GM18519 (cell line): Measurements from ENCODE around the gene RNASET2.
A peak's percentile ranks its signal among the peaks of the same experiment; 100 is the strongest.
"Not testable (repeated sequence)": the region's sequence is repeated elsewhere in the genome, so short reads cannot be mapped to it uniquely, and the experiment has no call there.

Source experiments
- ATAC-seq: cut with Tn5 transposase; IDR thresholded peaks from one replicate; pipeline ENCODE4 v1.9.1; 2021; ENCODE audit warnings: mild to moderate bottlenecking, moderate library complexity; ENCODE audit not compliant: unreplicated experiment, low FRiP score

The RNASET2 gene

DNA sequence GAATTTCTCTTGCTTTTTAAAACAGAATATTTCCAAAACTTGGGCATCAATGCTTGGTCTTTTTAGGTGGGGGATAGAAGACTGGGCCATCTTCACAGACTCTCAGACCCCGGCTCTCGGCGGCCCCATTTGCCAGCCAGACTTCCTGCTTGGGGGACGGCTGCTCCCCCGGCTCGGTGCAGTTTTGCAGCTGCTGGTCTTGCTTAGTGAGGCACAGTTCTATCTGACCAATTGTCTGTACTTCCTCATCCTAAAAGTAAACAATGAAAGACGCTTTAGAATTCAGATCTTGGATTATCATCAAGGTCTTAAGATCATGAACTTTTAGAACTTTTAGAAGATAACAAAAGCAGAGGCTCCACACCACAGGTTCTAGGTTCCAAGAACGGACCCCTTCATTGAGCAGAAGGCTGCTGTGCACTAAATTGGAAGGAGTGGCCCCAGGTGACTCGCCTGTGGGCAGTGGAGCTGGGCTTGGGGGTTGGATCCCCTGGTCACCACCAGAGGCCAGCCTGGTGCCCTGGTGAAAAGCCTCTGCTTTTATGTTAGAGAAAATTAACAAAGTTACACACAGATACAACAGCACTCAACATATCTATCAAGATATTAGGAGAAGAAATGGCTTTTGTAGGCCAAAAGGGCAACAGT, 26.7 kb downstream of the RNASET2 start:
- no peak for ATAC-seq

DNA sequence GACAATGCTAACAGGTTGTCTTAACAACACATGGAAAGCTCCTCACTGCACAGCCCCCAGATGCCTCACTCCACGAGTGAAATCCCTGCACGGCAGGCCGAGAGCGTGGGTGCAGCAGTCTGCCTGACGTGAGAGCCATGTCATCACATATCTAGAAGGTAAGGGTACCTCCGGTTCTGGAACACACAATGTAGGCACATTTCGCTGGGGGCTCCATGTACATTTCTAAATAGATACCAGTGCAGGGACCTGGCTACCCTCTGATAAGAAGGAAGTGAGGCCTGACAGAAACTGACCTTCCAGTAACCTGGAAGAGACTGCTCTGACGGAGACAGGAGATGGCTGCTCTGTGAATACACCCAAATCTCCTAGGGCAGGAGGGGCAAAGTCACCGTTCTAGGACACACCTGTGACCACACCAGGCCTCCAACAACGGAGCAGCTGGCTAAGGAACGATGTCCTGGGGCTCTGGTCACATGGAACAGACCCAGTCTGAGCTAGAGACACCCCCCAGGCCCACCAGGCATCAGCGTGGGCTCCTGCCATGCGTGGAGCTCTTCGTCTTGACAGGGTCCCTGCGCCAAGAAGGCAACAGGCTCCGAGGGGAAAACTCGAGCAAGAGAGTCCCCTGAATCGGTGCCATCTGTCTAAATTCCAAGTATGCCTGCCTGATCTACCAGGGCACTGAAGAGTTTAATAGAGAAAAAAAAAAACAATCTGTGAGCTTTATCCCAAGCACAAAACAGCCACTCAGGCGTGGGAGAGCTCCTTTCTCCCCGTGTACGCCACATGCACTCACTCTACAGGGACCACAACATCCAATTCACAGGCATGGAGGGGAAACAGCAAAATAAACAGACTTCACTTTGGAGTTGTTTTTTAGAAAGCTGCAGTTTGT, 27.5 kb downstream of the RNASET2 start:
- ATAC-seq, result no peak

DNA sequence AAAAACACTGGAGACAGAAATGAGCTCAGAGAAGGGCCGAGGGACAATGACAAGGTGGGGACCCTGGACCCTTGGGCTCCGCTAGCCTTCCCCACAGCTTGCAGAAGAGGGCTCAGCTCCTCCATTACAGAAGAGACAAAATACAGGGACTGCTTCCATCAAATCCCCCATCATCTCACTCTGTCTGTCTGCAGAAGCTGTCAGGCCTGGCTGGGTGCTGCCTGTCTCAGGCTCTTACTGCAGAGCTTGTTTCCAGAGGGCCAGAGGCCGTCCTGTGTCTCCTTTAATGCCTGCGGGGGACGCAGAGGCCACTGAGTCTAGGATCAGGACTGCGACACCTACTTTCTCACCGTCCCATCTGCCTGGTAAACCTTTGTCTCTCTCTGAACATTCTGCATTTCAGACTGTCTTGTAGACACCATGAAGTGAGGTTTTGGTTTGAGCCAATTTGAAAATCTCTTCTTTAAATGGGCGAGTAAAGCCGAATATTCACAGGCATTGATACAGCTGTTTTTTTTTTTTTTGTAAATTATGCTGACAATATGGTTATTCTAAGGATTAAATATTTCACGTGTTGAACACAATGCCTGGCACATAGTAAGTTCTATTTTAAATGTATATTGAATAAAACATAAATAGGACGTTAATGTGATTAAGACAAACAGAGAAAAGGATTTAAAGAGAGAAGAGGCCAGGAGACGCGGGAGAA, 28.3 kb downstream of the RNASET2 start:
- ATAC-seq, result no peak

DNA sequence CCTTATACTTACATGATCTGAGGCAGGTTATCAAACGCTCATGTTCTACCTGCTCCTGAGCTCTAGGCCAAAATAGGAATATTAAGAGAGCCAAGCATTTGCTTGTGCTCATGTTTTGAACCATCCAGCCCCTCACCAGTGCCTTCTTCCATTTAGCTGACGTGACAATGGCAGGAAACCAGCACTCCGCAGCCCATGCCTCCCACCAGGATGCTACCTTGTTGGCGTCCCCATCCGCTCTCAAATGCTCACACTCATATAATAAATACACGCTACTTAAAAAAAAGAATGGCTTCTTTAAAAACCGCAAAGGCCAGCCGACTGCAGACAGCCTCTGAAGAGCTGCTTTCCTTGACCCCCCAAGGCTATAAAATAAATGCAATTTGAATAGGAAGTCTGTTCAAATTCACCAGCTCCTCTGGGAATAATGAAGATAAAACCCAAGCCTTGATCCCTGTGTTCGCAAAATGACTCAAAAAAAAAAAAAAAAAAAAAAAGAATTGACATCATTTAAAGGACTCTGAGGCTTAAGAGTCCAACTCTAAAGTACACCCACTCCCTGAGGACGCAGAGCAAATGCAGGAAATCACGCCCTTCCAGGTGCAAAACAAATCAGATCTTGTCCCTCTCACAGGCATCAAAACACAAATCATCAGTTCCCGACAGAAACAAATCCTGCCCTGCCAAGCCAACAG, 29.0 kb downstream of the RNASET2 start:
- ATAC-seq, result no peak

DNA sequence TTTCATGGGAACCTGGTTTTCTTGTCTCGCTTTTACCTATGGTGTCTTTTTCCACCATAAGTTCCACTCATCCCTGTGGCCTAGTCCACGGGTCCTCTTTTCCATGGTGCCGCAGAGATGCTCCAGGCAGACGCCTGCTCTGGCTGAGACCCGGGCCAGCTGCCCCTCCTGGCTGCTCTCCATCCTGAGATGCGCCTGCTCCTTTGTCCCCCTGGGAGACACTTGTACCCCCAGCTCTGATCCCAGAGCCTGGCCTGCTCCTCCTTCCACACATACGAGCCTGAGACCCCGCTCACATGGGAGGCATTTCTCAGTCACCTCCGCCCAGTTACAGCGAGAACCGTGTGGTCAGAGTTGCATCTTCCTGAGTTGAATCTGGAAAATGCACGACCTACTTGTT, 29.6 kb downstream of the RNASET2 start:
- ATAC-seq, result no peak

DNA sequence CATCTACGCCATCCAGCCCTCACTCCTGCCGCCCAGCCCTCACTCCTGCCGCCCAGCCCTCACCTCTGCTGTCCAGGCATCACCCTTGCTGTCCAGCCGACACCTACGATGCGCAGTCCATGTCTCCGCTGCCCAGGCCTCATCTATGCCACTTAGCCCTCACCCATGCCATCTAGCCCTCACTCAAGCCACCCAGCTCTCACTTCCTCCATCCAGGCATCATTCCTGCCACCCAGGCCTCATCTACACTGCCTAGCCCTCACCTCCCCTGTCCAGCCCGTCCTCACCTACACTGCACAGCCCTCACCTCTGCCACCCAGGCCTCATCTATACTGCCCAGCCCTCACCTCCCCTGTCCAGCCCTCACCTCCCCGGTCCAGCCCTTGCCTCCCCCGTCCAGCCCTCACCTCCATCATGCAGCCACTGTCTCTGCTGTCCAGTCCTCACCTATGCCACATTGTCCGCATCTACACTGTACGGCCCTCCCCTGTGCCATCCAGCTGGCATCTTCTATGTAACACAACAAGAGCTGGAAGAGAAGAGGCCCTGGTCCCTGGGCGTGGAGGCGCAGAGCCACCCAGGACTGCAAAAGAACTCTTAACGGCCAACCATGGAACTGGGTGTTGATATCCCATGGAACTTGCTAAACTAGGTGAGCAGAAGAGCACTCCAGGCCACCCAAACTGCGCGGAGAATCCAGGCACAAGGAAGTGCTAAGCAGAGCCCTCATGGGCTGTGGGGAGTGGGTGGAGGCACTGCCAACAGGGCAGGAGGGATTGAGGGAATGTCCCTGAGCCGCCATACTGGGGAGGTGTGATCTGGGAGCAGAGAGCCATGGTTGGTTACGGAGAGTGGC, 31.0 kb downstream of the RNASET2 start:
- ATAC-seq, result no peak

DNA sequence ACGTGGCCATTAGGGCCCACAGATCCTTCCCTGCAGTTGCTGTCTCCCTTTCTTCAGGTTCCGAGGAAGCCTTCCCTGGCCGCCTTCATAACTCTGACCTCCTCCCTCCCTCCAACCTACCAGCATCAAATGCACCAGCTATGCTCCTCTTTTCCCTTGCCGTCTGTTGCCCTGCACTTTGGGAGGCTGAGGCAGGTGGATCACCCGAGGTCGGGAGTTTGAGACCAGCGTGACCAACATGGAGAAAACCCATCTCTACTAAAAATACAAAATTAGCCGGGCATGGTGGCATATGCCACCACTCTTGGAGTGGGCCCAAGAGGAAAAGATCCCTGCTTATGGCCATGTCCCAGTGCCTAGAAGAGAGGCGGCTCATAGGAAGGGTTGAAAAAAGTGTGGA, 31.8 kb downstream of the RNASET2 start:
- no peak for ATAC-seq

DNA sequence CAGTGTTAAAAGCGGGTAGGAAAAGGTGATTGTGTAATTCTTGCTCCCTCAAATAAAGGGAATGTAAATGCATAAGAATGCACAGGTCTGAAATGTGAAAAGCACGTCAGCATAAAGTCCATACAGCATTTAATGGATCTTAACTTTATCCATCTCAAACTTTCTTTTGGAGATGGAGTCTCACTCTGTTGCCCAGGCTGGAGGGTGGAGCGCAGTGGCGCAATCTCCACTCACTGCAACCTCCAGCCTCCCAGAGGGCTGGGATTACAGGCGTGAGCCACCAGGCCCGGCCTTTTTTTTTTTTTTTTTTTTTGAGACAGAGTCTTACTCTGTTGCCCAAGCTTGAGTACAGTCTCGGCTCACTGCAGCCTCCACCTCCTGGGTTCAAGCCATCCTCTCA, 33.4 kb downstream of the RNASET2 start:
- no peak for ATAC-seq

DNA sequence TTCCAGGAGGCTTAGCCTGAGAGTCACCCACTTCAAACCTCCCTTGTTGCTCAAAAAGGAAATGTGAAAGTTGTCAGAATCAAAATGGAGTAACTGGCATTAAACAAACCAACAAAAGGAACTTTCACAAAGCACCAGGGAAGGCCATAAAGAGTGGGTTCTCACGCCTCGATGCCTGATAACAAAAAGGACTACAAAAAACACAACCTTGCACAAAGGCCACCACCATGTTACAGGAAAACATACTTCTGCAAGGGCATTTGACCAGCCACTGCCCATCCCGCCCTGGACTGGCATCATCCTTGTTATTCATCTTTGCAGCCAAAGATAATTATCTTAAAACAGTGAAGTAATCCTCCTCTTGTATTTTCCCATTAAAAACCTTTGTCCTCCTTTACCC, 34.8 kb downstream of the RNASET2 start:
- no peak for ATAC-seq

DNA sequence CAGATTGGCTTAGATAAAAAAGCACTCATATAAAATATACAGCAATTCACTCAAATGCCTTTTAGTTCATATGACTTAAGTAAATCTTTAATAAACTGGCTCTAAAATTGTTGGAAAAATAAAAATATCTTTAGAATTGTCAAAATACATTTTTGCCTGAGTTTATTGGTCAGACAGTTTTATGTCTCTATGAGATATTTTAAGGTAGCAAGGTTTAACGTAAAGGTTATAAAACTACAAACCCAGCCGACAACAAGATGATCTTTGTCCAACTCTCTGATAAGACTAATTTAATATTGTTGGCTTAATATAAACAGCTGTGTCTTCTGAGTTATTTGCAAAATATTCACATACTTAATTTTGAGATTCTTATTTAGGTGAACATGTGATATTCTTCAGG, 39.5 kb downstream of the RNASET2 start:
- no peak for ATAC-seq

DNA sequence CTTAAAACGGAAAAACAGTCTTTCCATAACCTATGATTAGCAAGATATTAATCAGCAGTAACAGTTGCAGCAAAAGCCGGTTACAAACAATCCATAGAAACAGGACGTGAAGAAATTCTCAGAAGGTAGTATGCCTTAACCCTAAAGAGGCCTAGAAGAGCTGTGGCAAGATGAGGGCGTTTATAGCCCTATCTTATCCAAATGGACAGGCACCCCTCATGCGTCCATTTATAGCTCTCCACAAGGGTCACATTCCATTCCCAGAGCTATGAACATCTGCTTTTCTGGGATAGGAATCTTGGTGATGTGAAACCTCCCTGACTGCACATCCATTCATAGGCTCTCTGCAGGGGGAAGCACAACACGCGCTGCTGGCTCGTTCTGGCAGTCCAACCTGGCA, 40.9 kb downstream of the RNASET2 start:
- ATAC-seq, result not testable (repeated sequence)

DNA sequence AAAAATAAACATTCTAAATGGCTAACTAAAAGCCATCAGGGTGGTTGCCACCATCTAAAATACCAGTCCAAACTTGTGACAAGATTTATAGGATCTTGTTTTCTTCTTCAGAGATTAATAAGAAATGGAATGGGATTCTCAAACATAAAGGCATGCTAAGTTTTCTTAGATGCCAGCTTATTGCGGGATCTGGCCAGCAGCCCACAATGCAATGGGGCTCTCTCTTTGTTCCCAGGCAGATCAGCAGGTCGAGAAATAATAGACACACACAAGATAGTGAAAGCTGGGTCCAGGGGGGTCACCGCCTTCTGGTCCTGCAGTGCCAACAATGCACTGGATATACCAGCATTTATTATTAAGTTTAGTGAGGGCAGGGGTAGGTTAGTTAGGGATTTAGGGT, 41.4 kb downstream of the RNASET2 start:
- ATAC-seq, result not testable (repeated sequence)

DNA sequence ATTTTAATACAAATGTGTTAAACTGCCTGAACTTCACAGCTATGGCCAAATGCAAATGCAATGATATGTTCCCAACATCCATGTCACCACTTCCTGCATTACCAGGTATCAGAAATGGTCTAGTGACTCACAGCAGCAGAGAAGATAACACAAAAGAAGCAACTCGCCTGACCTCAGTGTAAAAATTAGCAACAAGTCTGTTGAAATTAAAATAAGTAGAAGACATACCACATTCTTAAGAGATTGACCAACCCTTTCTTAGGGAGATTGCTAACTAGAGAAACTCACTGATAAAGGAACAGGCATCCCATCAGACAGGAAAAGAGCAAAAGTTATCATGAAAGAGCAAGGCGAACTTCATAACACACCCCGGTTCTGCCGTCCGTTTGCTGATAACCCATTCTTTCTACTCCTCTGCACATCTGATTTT, 45.1 kb downstream of the RNASET2 start:
- ATAC-seq, result no peak

DNA sequence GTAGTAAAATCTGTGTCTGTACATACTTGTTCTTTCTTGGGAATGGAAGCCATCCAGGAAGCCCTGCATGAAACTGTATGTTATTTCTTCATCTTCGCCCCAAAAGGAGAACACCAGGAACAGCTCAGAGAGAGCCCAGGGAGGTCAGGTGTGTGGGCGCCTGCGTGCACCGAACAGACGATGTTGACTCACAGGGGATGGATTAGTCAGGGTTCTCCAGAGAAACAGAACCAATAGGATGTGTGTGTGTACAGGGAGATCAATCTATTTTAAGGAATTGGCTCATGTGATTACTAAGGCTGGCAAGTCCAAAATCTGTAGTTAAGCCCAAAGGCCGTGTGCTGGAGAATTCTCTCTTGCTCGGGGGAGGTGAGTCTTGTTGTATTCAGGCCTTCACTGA, 45.7 kb downstream of the RNASET2 start:
- no peak for ATAC-seq

DNA sequence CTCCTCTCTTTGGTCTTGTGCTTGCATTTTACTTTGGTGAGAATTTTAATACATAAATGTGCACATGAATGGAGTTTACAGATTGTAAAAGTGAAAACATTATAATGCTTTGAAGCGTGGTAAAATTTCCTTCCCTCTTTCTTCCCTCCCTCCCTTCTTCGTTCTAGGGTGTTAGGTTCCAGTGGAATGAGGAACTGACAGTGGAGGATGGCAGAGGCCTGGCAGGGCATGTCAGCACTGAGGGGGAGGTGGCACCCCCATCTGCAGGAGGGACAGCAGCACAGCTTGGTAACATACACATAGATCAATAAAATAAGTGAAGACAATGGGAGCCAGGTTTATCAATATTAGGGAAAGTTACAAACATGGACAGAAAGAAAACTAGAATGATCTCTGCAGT, 47.5 kb downstream of the RNASET2 start:
- no peak for ATAC-seq

DNA sequence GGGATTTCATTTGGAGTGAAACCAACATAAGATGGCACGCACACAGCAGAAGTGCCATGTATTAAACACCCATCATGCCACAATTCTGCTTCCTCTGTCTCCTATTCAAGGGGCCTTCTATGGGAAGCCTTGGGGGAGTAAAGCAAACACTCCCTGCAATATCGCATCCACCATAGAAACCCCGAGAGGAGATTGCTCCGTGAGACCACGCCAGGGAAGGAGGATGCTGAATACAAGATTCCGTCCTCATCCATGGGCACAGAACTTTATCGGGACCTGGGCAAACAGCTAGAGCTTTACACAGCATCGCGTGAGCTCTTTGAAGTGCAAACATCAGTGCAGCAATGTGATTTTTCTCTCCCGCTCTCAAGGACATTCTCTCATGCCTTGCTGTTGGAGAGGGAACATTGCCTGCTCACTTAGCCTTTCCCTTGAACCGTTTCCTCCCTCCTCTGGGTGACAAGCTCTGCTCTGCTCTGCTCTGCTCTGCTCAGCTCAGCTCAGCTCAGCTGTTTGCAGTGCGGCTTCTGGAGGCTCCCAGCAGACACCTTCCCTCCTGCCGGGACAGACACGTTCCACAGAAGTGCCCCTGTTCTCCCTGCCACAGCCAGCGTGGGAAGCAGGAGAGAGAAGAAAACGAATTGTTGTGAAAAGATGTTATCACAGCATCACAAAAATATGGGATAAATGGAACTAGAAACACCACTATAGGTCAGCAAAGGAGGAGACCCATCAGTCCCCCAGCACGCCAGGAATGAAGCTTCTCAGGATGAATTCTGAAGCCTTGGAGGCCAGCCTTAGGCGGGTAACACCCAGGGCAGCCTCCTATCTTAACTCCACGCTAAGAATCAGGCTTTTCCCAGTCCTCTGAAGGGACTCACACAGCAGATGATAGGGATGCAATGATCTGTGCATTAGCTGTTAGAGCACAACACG, 48.2 kb downstream of the RNASET2 start:
- ATAC-seq, result no peak

DNA sequence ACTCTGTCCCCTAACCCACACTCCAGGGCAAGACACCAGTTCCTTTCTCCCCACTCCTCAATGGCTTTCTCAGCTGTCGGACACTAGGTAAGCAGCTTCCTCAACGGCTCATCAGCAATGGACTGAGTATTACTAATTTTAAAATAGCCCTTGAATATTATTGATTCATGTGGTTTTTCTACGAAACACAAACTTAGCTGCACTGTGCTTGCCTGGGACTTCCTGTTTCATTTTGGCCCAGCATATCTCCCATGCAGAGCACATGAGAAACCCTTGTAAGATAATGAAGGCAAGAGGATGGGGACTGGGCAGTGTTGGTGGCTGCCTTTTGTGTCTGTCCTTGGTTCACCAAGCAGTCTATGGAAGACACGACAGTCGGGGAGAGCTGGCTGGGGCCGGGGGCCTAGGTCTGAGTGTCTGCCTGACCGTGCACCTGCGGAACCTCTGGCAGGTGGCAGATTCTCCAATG, 48.9 kb downstream of the RNASET2 start:
- ATAC-seq, result peak; percentile 90

DNA sequence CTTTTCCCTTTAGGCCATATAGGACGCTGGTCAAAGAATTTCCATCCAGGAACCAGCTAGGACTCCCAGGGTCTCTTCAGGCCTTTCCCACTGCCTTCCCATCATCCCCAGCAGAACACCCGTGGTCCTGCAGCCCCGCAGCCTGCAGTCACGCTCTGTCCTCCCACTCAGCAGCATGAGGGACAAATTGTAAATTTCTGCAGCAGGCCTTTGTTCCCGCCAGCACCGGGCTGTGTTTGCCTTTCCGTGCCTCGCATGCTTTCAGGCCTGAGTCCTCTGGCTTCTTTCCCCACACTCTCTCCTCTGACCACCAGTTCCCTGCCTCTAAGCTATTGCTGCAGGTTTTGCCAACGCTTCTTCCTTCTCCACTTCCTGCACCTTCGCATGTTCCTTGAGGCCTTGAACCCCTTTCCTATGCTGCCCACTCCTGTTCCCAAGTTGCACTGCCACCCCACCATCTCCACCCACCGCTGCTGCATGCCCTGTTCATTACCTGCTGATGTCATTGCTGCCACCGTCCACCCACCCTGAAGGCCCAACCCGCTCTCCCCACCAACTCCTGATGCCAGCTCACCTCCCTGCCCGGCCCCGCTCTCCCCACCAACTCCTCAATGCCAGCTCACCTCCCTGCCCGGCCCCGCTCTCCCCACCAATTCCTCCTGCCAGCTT, 49.8 kb downstream of the RNASET2 start:
- ATAC-seq, result no peak
